Measurements from ENCODE around the gene FNBP1. TPM values are rescaled to one million over a fixed set of nuclear protein-coding genes. Genes with fewer than 3 reads are reported as not detected.

FNBP1 gene
- total and polyA plus RNA-seq, 10 of the 15 experiments (the other 5 are each of a cell fraction or from before 2014, with no cell fraction given): 64.5 to 353 (median 179) TPM

GRCh38 chr9:129888293-129889121 lies 154.5 kb downstream of the FNBP1 start (continued):
- TF ChIP-seq ELK1 (IDR thresholded peaks at IDR 0.05; ENCODE audit: low read depth, low read length) (peak; percentile 96), NFYA (IDR thresholded peaks at IDR 0.05; ENCODE audit: borderline replicate concordance, low read depth, low read length) (no peak), SIN3A (IDR thresholded peaks at IDR 0.05; ENCODE audit: low read depth, low read length) (no peak; the same call in 1 of the 2 replicates), BRCA1 (IDR thresholded peaks at IDR 0.05; ENCODE audit: low read depth, low read length) (no peak), ZNF207 (IDR thresholded peaks at IDR 0.05; ENCODE audit: borderline replicate concordance) (0 out of 2 replicates have a peak, but pooled peaks have one; percentile 79)
- TF ChIP-seq, protein P1, sequence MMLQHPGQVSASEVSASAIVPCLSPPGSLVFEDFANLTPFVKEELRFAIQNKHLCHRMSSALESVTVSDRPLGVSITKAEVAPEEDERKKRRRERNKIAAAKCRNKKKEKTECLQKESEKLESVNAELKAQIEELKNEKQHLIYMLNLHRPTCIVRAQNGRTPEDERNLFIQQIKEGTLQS (IDR thresholded peaks at IDR 0.05; ENCODE audit: borderline replicate concordance, extremely low read depth, low read depth, low read length): no peak
